ENCODE results near the gene CASR. TPM values are rescaled to one million over a fixed set of nuclear protein-coding genes. Genes with fewer than 3 reads are reported as not detected.

CASR gene
- total and polyA plus RNA-seq, 9 donors: 0.08 to 2.6 (median 0.22) TPM

GRCh38 chr3:122298239-122298638, 114.8 kb downstream of the CASR start:
- Histone ChIP-seq H3K9me3 (no peaks in the 10 kb centered on the region), H3K4me3 (no peak overlapping the region), H3K27ac (no peak overlapping the region), H3K4me1 (ENCODE audit: insufficient read depth) (peaks cover 8% of the 10 kb centered on the region), H3K36me3 (no peaks in the 10 kb centered on the region), H3K27me3 (no peaks in the 10 kb centered on the region)
- WGBS, 3 donors: 80 to 86% (median 82%) methylated on average over 2 of the region's 2 CpGs
- no peak for DNase-seq
- no peak for TF ChIP-seq CTCF (IDR thresholded peaks at IDR 0.05)
- TF ChIP-seq POLR2A (IDR thresholded peaks at IDR 0.05): no peak
- no peak for TF ChIP-seq EP300 (IDR thresholded peaks at IDR 0.05)
- intact Hi-C loops (cut with DNase I): no loop called here

GRCh38 chr3:122299215-122299614, 115.7 kb downstream of the CASR start:
- H3K4me1 ChIP-seq (ENCODE audit: insufficient read depth): peaks cover 8% of the 10 kb centered on the region
- H3K27ac ChIP-seq: no peak overlapping the region
- TF ChIP-seq CTCF (IDR thresholded peaks at IDR 0.05) (no peak), EP300 (IDR thresholded peaks at IDR 0.05) (no peak), POLR2A (IDR thresholded peaks at IDR 0.05) (no peak)
- DNase-seq: no peak
- H3K9me3 ChIP-seq: no peaks in the 10 kb centered on the region
- no peaks in the 10 kb centered on the region for H3K27me3 ChIP-seq
- H3K36me3 ChIP-seq: no peaks in the 10 kb centered on the region
- no peak overlapping the region for H3K4me3 ChIP-seq
- intact Hi-C loops (cut with DNase I): no loop called here

GRCh38 chr3:122299872-122300460, 116.5 kb downstream of the CASR start:
- Histone ChIP-seq H3K4me1 (ENCODE audit: insufficient read depth) (peaks cover 4% of the 10 kb centered on the region), H3K36me3 (no peaks in the 10 kb centered on the region), H3K9me3 (no peaks in the 10 kb centered on the region), H3K4me3 (no peak overlapping the region), H3K27me3 (no peaks in the 10 kb centered on the region), H3K27ac (no peak overlapping the region)
- DNase-seq: no peak
- intact Hi-C loops (cut with DNase I): no loop called here
- 86 to 90% (median 88%) methylated on average over 12 of the region's 12 CpGs for WGBS, 3 donors
- TF ChIP-seq CTCF (IDR thresholded peaks at IDR 0.05): no peak
- TF ChIP-seq POLR2A (IDR thresholded peaks at IDR 0.05): no peak
- TF ChIP-seq EP300 (IDR thresholded peaks at IDR 0.05): no peak

GRCh38 chr3:122301063-122301462, 117.6 kb downstream of the CASR start:
- Histone ChIP-seq H3K9me3 (no peaks in the 10 kb centered on the region), H3K36me3 (no peaks in the 10 kb centered on the region), H3K27ac (no peak overlapping the region), H3K4me1 (ENCODE audit: insufficient read depth) (no peaks in the 10 kb centered on the region), H3K4me3 (no peak overlapping the region), H3K27me3 (no peaks in the 10 kb centered on the region)
- TF ChIP-seq EP300 (IDR thresholded peaks at IDR 0.05) (no peak), POLR2A (IDR thresholded peaks at IDR 0.05) (no peak), CTCF (IDR thresholded peaks at IDR 0.05) (no peak)
- no peak for DNase-seq
- intact Hi-C loops (cut with DNase I): no loop called here

Measured in ovary (tissue), 9 donors.